GM23338 (cell line): ENCODE results near the gene CCDC9B. TPM values are rescaled to one million over a fixed set of nuclear protein-coding genes. Genes with fewer than 3 reads are reported as not detected.

Experiments used
- ATAC-seq: fragments of 200-7000 bp; cut with Tn5 transposase; 3 replicates; pipeline ENCODE4 v1.9.1; 2020
- DNase-seq: peaks from one replicate; pipeline ENCODE4 v3.0.0-alpha.2; 2015; ENCODE audit warnings: low spot score
- H2AFZ ChIP-seq: fragments of 200-600 bp; sonication (generic); 2 replicates; pipeline ENCODE4 v1.8.0; 2016; ENCODE audit warnings: antibody characterized with exemption, mild to moderate bottlenecking, moderate library complexity
- H3F3A ChIP-seq: fragments of 200-600 bp; sonication (generic); replicated peaks from 2 replicates; pipeline ENCODE4 v1.8.0; 2017; ENCODE audit warnings: antibody characterized with exemption, mixed run types, low read depth
- H3K27ac ChIP-seq: fragments of 200-600 bp; sonication (generic); 2 replicates; pipeline ENCODE4 v1.6.1; 2016; ENCODE audit warnings: low read depth
- H3K27me3 ChIP-seq: fragments of 200-600 bp; sonication (generic); 2 replicates; pipeline ENCODE4 v1.8.0; 2016; ENCODE audit warnings: mild to moderate bottlenecking, mixed run types, moderate library complexity; ENCODE audit not compliant: insufficient read depth
- H3K36me3 ChIP-seq: fragments of 200-600 bp; sonication (generic); 2 replicates; pipeline ENCODE4 v1.8.0; 2016; ENCODE audit warnings: mild to moderate bottlenecking; ENCODE audit not compliant: insufficient read depth
- H3K4me1 ChIP-seq: fragments of 200-600 bp; sonication (generic); 2 replicates; pipeline ENCODE4 v1.8.0; 2016; ENCODE audit warnings: mild to moderate bottlenecking, moderate library complexity; ENCODE audit not compliant: insufficient read depth
- H3K4me2 ChIP-seq: fragments of 200-600 bp; sonication (generic); 2 replicates; pipeline ENCODE4 v1.7.1; 2017; ENCODE audit warnings: mixed run types
- H3K4me3 ChIP-seq: fragments of 200-600 bp; sonication (generic); 2 replicates; pipeline ENCODE4 v1.6.1; 2016; ENCODE audit warnings: mixed run types
- H3K79me2 ChIP-seq: fragments of 200-600 bp; sonication (generic); replicated peaks from 2 replicates; pipeline ENCODE4 v1.8.0; 2017; ENCODE audit warnings: mild to moderate bottlenecking; ENCODE audit not compliant: insufficient read depth
- H3K9me2 ChIP-seq: fragments of 200-600 bp; sonication (generic); 2 replicates; pipeline ENCODE4 v1.8.0; 2017; ENCODE audit not compliant: insufficient read depth
- H4K20me1 ChIP-seq: fragments of 200-600 bp; sonication (generic); replicated peaks from 2 replicates; pipeline ENCODE4 v1.8.0; 2017; ENCODE audit warnings: mild to moderate bottlenecking; ENCODE audit not compliant: insufficient read depth
- H3K27ac Mint-ChIP-seq: 2 replicates; pipeline ENCODE4 v1.8.0; 2020; ENCODE audit warnings: inconsistent platforms, mild to moderate bottlenecking, moderate library complexity, mixed read lengths
- H3K27me3 Mint-ChIP-seq: 3 replicates; pipeline ENCODE4 v1.8.0; 2022; ENCODE audit warnings: low read depth, mild to moderate bottlenecking, moderate library complexity, mixed read lengths, inconsistent platforms; ENCODE audit not compliant: insufficient read depth, poor library complexity
- H3K36me3 Mint-ChIP-seq: 3 replicates; pipeline ENCODE4 v1.8.0; 2021; ENCODE audit warnings: low read depth, mild to moderate bottlenecking, inconsistent platforms, moderate library complexity, mixed read lengths
- H3K4me1 Mint-ChIP-seq: 3 replicates; pipeline ENCODE4 v1.8.0; 2020; ENCODE audit warnings: mild to moderate bottlenecking, inconsistent platforms, mixed read lengths
- H3K4me3 Mint-ChIP-seq: 3 replicates; pipeline ENCODE4 v1.8.0; 2021; ENCODE audit warnings: moderate library complexity, mild to moderate bottlenecking, inconsistent platforms, mixed read lengths
- H3K9me3 Mint-ChIP-seq: 3 replicates; pipeline ENCODE4 v1.8.0; 2020; ENCODE audit warnings: moderate library complexity, mild to moderate bottlenecking, inconsistent platforms, mixed read lengths
- CREB1 ChIP-seq: fragments of 250-450 bp; sonication (Bioruptor Pico); IDR thresholded peaks from 2 replicates; pipeline ENCODE4 v1.5.0; 2020; ENCODE audit warnings: low read depth, mild to moderate bottlenecking, moderate library complexity
- EZH2 ChIP-seq: fragments of 200-600 bp; sonication (generic); IDR thresholded peaks from one replicate; pipeline ENCODE4 v1.8.0; 2017; ENCODE audit warnings: antibody characterized with exemption, mild to moderate bottlenecking, low read depth; ENCODE audit not compliant: unreplicated experiment
- EZH2phosphoT487 ChIP-seq: fragments of 200-600 bp; sonication (generic); IDR thresholded peaks from one replicate; pipeline ENCODE4 v1.8.1; 2018; ENCODE audit warnings: antibody characterized with exemption; ENCODE audit not compliant: unreplicated experiment
- JUNB ChIP-seq: IDR thresholded peaks from one replicate; pipeline ENCODE4 v1.6.1; 2016; ENCODE audit warnings: antibody characterized with exemption; ENCODE audit not compliant: unreplicated experiment
- POLR2AphosphoS5 ChIP-seq: IDR thresholded peaks from 2 replicates; pipeline ENCODE4 v1.6.1; 2016; ENCODE audit warnings: antibody characterized with exemption, low read depth
- STAT1 ChIP-seq: IDR thresholded peaks from one replicate; pipeline ENCODE4 v1.6.1; 2016; ENCODE audit warnings: antibody characterized with exemption; ENCODE audit not compliant: unreplicated experiment
- ZNF114 ChIP-seq: fragments of 250-450 bp; sonication (Bioruptor Pico); IDR thresholded peaks from 2 replicates; pipeline ENCODE4 v1.5.0; 2020; ENCODE audit warnings: mild to moderate bottlenecking, moderate library complexity
- ZNF331 ChIP-seq: fragments of 250-450 bp; sonication (Bioruptor Pico); IDR thresholded peaks from 2 replicates; pipeline ENCODE4 v1.5.0; 2020; ENCODE audit warnings: low read depth, mild to moderate bottlenecking, moderate library complexity
- polyA plus RNA-seq: library from polyadenylated mRNA; unstranded; fragments of >200 nt; fragmentation: Nextera tagmentation; extraction: Ambion mirVana; gene quantifications from 2 replicates; pipeline ENCODE4 v1.2.1, GENCODE V29; 2016
- total RNA-seq: library from RNA; depleted of rRNA; stranded (reverse); fragments of >200 nt; shearing (Covaris generic); gene quantifications from 2 replicates; pipeline ENCODE4 v1.2.3, GENCODE V29; 2014
- TF ChIP-seq, protein P1 (sequence below): IDR thresholded peaks from 2 replicates; pipeline ENCODE4 v1.6.1; 2016; ENCODE audit warnings: antibody characterized with exemption
- TF ChIP-seq, protein P2 (sequence below): fragments of 250-450 bp; sonication (Bioruptor Pico); IDR thresholded peaks from 2 replicates; pipeline ENCODE4 v1.5.0; 2020; ENCODE audit warnings: mild to moderate bottlenecking, moderate library complexity
- TF ChIP-seq, protein P3 (sequence below): IDR thresholded peaks from one replicate; pipeline ENCODE4 v1.6.1; 2018; ENCODE audit warnings: antibody characterized with exemption; ENCODE audit not compliant: unreplicated experiment

The CCDC9B gene
- total and polyA plus RNA-seq, 2 experiments from 2014 or later: 0.18 to 0.97 TPM

DNA sequence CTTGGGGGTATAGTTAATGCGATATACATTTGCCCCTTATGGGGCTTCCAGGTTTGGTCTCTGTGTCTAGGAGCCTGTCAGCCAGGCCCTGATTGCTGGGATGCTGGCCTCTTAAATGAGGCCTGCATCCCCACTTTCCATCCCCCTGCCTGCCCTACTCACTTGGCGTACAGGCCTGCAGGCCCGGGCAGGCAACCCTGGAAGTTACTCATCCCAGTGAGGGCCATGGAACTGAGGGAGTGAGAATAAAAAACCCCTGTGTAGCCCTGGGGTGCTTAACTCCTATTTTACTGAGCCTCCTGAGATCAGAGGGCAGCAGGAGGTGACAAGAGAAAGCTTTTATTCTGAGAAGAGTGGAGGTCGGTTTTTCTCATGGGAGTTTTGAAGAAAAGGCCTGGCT lies 19.3 kb upstream of the CCDC9B start (continued):
- TF ChIP-seq ZNF114 (CRISPR knock-in tag): no peak

DNA sequence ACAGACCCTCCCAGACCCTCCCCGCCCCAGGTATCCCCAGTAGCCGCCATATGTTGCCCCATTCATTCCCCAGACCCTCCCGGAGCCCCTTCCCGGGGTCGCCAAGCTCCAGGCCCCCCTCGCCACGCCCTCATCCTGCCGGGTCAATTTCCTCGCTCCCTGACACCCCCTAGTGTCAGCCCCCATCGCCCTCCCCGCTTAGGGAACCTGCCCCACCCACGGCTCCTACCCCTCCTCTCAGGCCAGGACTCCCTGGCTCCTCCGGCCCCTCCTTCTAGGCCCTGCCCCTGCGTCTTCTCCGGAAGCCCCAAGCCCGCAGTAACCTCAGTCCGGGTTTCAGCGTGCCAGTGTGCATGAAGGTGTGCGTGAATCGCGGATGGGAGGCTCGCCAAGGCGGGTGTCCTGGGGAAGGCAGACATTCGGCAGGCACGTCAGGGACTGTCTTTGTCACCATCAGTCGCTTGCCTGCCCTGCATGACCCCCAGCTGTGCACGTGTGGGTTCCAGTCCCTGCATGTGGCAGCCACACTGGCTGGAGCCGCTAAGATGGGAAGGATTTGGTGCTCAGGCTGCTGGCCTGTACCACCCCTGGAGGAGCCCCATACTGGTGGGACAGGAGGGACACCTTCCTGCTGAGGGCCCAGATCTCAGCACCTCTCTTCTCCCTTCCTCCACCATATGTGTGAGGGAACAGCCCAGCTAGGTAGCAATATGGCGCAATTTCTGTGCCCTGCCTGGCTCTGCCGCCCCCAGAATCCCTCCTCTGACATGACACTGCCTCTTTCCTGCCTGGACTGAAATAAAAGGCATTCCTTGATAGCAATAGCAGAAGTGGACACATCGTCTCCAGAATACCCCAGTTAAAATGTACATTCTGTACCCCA lies 18.0 kb upstream of the CCDC9B start:
- H3K4me3 ChIP-seq: peak overlapping the region; percentile 92
- Mint-ChIP-seq H3K4me3 (peak overlapping the region; percentile 76), H3K4me1 (peaks cover 30% of the 10 kb centered on the region), H3K36me3 (no peaks in the 10 kb centered on the region; the same call in 2 of the 3 replicates), H3K27ac (no peak overlapping the region), H3K9me3 (peaks cover 3% of the 10 kb centered on the region; the same call in 2 of the 3 replicates), H3K27me3 (peaks cover 23% of the 10 kb centered on the region)
- ATAC-seq (peak; percentile 51), DNase-seq (peak; percentile 72)
- H3K4me1 ChIP-seq: peaks cover 25% of the 10 kb centered on the region
- peak overlapping the region; percentile 94 for H2AFZ ChIP-seq
- no peaks in the 10 kb centered on the region for H4K20me1 ChIP-seq
- peaks cover 22% of the 10 kb centered on the region for H3F3A ChIP-seq
- H3K4me2 ChIP-seq: peak overlapping the region; percentile 94
- H3K27ac ChIP-seq: no peak overlapping the region
- H3K36me3 ChIP-seq: no peaks in the 10 kb centered on the region
- H3K27me3 ChIP-seq: peaks cover 26% of the 10 kb centered on the region
- H3K9me2 ChIP-seq: no peaks in the 10 kb centered on the region
- no peaks in the 10 kb centered on the region for H3K79me2 ChIP-seq
- TF ChIP-seq ZNF114 (CRISPR knock-in tag) (no peak), ZNF331 (no peak), JUNB (no peak), EZH2 (peak; percentile 26), CREB1 (CRISPR knock-in tag) (no peak), POLR2AphosphoS5 (peak; percentile 54), EZH2phosphoT487 (no peak), STAT1 (no peak)
- TF ChIP-seq, protein P1, sequence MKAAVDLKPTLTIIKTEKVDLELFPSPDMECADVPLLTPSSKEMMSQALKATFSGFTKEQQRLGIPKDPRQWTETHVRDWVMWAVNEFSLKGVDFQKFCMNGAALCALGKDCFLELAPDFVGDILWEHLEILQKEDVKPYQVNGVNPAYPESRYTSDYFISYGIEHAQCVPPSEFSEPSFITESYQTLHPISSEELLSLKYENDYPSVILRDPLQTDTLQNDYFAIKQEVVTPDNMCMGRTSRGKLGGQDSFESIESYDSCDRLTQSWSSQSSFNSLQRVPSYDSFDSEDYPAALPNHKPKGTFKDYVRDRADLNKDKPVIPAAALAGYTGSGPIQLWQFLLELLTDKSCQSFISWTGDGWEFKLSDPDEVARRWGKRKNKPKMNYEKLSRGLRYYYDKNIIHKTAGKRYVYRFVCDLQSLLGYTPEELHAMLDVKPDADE: no peak
- TF ChIP-seq, protein P2, sequence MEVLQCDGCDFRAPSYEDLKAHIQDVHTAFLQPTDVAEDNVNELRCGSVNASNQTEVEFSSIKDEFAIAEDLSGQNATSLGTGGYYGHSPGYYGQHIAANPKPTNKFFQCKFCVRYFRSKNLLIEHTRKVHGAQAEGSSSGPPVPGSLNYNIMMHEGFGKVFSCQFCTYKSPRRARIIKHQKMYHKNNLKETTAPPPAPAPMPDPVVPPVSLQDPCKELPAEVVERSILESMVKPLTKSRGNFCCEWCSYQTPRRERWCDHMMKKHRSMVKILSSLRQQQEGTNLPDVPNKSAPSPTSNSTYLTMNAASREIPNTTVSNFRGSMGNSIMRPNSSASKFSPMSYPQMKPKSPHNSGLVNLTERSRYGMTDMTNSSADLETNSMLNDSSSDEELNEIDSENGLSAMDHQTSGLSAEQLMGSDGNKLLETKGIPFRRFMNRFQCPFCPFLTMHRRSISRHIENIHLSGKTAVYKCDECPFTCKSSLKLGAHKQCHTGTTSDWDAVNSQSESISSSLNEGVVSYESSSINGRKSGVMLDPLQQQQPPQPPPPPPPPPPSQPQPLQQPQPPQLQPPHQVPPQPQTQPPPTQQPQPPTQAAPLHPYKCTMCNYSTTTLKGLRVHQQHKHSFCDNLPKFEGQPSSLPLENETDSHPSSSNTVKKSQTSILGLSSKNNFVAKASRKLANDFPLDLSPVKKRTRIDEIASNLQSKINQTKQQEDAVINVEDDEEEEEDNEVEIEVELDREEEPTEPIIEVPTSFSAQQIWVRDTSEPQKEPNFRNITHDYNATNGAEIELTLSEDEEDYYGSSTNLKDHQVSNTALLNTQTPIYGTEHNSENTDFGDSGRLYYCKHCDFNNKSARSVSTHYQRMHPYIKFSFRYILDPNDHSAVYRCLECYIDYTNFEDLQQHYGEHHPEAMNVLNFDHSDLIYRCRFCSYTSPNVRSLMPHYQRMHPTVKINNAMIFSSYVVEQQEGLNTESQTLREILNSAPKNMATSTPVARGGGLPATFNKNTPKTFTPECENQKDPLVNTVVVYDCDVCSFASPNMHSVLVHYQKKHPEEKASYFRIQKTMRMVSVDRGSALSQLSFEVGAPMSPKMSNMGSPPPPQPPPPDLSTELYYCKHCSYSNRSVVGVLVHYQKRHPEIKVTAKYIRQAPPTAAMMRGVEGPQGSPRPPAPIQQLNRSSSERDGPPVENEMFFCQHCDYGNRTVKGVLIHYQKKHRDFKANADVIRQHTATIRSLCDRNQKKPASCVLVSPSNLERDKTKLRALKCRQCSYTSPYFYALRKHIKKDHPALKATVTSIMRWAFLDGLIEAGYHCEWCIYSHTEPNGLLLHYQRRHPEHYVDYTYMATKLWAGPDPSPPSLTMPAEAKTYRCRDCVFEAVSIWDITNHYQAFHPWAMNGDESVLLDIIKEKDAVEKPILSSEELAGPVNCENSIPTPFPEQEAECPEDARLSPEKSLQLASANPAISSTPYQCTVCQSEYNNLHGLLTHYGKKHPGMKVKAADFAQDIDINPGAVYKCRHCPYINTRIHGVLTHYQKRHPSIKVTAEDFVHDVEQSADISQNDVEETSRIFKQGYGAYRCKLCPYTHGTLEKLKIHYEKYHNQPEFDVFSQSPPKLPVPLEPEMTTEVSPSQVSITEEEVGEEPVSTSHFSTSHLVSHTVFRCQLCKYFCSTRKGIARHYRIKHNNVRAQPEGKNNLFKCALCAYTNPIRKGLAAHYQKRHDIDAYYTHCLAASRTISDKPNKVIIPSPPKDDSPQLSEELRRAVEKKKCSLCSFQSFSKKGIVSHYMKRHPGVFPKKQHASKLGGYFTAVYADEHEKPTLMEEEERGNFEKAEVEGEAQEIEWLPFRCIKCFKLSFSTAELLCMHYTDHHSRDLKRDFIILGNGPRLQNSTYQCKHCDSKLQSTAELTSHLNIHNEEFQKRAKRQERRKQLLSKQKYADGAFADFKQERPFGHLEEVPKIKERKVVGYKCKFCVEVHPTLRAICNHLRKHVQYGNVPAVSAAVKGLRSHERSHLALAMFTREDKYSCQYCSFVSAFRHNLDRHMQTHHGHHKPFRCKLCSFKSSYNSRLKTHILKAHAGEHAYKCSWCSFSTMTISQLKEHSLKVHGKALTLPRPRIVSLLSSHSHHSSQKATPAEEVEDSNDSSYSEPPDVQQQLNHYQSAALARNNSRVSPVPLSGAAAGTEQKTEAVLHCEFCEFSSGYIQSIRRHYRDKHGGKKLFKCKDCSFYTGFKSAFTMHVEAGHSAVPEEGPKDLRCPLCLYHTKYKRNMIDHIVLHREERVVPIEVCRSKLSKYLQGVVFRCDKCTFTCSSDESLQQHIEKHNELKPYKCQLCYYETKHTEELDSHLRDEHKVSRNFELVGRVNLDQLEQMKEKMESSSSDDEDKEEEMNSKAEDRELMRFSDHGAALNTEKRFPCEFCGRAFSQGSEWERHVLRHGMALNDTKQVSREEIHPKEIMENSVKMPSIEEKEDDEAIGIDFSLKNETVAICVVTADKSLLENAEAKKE (CRISPR knock-in tag): no peak
- TF ChIP-seq, protein P3, sequence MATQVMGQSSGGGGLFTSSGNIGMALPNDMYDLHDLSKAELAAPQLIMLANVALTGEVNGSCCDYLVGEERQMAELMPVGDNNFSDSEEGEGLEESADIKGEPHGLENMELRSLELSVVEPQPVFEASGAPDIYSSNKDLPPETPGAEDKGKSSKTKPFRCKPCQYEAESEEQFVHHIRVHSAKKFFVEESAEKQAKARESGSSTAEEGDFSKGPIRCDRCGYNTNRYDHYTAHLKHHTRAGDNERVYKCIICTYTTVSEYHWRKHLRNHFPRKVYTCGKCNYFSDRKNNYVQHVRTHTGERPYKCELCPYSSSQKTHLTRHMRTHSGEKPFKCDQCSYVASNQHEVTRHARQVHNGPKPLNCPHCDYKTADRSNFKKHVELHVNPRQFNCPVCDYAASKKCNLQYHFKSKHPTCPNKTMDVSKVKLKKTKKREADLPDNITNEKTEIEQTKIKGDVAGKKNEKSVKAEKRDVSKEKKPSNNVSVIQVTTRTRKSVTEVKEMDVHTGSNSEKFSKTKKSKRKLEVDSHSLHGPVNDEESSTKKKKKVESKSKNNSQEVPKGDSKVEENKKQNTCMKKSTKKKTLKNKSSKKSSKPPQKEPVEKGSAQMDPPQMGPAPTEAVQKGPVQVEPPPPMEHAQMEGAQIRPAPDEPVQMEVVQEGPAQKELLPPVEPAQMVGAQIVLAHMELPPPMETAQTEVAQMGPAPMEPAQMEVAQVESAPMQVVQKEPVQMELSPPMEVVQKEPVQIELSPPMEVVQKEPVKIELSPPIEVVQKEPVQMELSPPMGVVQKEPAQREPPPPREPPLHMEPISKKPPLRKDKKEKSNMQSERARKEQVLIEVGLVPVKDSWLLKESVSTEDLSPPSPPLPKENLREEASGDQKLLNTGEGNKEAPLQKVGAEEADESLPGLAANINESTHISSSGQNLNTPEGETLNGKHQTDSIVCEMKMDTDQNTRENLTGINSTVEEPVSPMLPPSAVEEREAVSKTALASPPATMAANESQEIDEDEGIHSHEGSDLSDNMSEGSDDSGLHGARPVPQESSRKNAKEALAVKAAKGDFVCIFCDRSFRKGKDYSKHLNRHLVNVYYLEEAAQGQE: no peak
